GM21423 (cell line): ENCODE measurements around the gene VPS11.

Source experiments
- ATAC-seq: cut with Tn5 transposase; IDR thresholded peaks from one replicate; pipeline ENCODE4 v1.9.1; 2021; ENCODE audit warnings: mild to moderate bottlenecking, moderate library complexity; ENCODE audit not compliant: unreplicated experiment

The VPS11 gene

DNA sequence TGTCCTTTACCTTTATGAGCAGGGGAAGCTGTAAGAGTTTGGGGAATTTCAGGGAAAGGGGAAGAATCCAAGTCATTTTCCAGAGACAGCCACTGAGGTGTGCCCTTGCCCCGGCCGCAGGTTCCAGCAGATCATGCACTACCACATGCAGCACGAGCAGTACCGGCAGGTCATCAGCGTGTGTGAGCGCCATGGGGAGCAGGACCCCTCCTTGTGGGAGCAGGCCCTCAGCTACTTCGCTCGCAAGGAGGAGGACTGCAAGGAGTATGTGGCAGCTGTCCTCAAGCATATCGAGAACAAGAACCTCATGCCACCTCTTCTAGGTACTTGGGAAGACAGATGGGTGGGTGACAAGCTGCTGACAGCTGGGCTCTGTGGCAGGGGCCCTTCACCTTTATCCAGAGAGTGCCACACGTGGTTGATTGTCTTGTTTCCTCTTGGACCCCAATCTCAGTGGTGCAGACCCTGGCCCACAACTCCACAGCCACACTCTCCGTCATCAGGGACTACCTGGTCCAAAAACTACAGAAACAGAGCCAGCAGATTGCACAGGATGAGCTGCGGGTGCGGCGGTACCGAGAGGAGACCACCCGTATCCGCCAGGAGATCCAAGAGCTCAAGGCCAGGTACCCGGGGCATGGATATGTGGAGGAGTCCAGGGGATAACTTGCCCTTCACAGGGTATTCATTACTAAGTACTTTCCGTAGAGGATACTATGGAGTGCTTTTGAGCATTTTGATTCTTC lies 11.2 kb downstream of the VPS11 start:
- no peak for ATAC-seq

DNA sequence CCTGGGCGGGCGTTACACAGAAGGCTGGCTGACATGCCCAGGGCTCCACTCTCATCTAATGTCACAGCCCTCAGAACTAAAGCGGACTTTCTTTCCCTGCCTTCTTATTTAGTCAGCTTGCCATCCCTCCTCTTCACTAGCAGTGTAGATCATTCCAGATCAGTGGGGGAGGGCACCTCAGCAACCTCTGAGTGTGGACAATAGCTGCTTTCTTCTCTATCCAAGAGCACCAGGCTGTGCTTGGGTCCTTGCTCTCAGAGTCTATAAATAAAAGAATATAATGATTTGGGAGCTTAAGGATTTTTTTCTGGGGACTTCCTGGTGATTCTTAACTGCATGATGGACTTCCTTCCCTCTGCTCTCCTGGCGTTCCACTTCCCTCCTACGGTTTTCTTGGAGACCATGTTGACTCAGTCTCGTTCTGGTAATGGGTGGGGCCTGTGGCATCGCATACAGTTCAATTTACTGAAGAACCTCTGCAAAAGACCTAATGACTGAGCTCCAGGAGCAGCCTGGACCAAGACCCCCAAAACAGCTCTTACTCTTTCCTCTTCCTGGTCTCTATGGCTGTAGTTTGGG lies 14.2 kb downstream of the VPS11 start:
- ATAC-seq = no peak

DNA sequence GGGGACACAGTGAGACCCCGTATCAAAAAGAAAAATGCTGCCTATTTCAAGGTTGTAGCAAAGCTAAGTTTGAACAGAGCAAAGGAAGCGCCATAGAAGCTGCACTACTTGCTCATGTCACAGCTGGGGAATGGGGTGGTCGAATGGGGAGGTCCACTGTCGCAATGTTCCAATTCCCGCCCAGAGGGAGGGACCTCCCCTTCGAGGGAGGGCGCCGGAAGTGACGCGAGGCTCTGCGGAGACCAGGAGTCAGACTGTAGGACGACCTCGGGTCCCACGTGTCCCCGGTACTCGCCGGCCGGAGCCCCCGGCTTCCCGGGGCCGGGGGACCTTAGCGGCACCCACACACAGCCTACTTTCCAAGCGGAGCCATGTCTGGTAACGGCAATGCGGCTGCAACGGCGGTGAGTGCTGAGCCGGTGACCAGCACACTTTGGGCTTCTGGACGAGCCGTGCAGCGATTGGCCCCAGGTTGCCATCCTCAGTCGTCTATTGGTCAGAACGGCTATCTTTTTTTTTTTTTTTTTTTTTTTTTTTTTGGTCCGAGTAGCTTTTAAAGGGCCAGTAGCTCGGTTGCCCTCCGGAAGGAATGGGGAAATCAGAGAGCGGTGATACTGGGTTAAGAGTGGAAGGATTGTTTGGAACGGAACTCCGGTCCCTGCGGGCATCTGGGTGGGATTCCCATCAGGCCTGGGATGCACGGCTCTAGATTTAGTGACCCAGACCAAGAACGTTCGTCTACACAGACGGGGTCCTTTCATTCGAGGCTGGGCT lies 17.2 kb downstream of the VPS11 start, which contains the start of gene HMBS:
Gene HMBS, plus strand, starts transcription at position 219 of the 774 bp plus-strand sequence. Its CDS starts 153 bp downstream, at position 372.
- ATAC-seq = peak; percentile 86

DNA sequence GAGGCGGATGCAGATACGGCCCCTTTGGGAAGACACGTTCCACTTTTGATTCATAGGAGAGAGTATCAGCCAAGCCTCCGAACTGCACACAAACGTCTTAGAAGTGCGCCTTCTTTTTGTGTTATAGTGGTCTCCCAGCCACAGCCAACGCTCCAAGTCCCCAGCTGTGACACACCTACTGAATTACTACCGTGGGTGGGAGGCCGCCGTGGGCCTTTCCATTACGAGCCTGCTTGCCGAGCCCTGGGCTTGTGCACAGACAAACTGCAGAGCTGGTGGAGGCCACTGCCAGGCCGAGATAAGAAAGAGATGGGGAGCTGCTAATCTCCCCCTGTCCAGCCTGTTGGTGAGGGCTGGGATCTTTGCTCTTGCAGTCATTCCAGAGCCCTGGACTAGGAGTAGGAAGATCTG lies 17.8 kb downstream of the VPS11 start:
- peak; percentile 29 for ATAC-seq

DNA sequence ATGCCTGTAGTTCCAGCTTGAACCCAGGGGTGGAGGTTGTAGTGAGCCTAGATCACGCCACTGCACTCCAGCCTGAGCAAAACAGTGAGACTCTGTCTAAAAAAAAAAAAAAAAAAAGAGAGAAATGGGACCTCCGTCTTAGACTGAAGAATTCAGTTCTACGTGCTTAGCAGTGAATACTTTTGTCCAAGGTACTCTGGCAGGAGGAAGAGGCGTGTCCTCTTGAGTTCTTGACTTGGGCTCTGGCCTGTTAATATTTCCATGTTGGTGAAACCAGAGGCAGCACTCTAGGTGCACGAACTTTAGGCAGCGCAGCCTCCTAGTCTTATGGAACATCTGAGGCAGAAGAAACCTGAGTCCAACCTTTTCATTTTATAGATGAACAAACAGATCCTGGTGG lies 19.5 kb downstream of the VPS11 start:
- no peak for ATAC-seq

DNA sequence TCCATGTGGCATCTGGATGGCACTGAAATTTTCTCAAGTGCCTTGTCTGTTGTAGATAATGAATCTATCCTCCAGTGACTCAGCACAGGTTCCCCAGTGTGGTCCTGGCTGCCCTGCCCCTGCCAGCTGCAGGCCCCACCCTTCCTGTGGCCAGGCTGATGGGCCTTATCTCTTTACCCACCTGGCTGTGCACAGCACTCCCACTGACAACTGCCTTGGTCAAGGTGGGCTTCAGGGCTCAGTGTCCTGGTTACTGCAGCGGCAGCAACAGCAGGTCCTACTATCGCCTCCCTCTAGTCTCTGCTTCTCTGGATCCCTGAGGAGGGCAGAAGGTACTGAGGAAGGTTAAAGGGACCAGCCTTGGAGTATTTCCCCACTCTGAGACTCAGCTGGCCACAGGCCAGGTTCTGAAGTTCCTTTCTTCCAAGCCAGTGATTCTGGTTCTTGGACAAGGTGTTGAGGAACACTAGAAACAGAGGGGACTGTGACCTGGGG lies 20.2 kb downstream of the VPS11 start:
- no peak for ATAC-seq

DNA sequence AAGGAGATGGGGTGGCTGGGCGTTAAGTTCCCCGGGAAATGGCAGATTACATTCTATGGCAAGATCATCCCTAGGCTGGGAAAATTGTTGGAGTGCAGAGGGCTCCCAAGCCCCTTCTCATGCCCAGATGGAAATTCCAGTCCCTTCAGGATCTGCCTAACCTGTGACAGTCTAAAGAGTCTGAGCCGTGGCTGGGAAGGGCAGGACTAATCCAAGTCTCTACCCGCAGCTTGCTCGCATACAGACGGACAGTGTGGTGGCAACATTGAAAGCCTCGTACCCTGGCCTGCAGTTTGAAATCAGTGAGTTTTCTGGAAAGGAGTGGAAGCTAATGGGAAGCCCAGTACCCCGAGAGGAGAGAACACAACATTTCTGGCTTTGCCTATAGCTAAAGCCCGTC lies 20.8 kb downstream of the VPS11 start:
- ATAC-seq = no peak

DNA sequence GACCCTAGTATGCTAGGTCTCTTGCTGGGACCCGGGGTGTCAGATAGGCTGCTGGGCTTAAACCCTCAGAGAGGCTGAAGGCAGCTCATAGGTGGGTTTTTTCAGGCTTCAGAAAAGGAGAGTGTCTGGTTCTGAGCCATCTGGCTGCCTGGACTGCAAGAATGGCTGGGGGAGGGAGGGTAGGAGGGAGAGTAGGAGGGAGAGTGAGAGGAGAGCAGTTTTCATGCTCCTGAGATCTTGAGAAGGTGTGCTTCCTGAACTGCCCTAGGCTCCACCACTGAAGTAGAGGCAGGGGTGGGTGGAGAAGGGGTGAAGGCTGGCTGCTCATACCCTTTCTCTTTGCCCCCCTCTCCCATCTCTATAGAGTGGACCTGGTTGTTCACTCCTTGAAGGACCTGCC lies 21.7 kb downstream of the VPS11 start:
- no peak for ATAC-seq

DNA sequence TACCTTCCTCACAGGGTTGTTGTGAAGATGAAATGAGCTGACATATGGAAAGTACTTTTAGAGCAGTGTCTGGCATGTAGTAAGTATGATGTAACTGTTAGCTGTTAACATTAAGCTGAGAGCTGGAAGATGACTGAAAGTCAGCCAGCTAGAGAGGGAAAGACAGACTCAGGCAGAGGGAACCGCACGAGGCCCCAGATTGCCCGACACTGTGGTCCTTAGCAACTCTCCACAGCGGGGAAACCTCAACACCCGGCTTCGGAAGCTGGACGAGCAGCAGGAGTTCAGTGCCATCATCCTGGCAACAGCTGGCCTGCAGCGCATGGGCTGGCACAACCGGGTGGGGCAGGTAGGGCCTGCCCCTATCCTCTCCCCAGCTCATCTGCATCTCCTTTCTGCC lies 23.6 kb downstream of the VPS11 start:
- no peak for ATAC-seq

DNA sequence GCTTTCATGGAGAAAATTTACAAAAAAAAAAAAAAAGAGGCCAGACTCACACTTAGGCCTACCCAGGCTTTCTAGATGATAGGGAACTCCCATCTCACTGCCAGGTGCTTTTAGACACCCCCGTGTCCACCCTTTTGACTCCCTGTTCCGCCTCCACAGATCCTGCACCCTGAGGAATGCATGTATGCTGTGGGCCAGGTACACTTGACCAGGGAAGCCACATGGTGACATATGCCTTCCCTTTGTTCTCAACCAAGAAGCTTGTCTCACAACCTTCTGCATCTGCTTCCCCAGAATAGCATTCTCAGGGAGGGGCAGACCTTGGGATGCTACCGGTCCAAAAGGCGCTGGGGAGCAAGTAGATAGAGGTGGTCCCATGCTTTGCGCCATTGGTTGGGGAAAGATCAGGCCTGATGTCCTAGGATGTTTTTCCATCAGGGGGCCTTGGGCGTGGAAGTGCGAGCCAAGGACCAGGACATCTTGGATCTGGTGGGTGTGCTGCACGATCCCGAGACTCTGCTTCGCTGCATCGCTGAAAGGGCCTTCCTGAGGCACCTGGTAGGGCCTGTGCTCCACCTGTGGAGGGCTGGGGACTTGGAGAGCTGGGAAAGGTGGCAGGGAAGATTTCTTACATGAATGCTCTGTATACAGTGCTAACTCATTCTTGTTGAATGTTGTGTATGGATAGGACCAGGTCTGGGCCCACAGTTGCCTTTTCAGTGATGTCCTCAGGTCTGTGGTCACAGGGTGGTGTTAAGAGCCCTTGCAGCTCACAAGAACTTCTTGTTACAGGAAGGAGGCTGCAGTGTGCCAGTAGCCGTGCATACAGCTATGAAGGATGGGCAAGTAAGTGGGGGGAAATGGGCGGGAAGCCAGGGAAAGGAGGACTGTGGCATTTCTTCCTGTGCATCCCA lies 24.6 kb downstream of the VPS11 start:
- no peak for ATAC-seq

DNA sequence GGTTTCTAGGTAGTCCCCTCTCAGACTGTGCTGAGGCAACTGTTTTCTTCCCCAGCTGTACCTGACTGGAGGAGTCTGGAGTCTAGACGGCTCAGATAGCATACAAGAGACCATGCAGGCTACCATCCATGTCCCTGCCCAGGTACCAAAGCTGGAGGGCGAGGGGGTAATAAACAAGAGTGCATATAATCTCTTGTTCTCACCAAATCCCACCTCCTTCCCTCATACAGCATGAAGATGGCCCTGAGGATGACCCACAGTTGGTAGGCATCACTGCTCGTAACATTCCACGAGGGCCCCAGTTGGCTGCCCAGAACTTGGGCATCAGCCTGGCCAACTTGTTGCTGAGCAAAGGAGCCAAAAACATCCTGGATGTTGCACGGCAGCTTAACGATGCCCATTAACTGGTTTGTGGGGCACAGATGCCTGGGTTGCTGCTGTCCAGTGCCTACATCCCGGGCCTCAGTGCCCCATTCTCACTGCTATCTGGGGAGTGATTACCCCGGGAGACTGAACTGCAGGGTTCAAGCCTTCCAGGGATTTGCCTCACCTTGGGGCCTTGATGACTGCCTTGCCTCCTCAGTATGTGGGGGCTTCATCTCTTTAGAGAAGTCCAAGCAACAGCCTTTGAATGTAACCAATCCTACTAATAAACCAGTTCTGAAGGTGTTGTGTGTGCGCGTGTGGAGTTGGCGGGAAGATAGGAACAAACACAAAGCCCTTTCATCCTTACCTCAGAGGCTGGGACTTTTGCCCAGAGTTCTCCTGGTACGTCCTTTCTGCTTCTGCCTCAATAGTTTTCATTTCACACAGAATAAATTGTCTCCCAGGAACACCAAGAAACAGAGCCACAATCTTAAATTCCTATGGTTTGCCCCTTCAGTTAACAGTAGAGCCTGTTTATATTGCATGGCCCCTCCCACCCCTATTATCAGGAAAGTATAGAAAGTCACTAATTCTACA lies 25.5 kb downstream of the VPS11 start:
- ATAC-seq = no peak

DNA sequence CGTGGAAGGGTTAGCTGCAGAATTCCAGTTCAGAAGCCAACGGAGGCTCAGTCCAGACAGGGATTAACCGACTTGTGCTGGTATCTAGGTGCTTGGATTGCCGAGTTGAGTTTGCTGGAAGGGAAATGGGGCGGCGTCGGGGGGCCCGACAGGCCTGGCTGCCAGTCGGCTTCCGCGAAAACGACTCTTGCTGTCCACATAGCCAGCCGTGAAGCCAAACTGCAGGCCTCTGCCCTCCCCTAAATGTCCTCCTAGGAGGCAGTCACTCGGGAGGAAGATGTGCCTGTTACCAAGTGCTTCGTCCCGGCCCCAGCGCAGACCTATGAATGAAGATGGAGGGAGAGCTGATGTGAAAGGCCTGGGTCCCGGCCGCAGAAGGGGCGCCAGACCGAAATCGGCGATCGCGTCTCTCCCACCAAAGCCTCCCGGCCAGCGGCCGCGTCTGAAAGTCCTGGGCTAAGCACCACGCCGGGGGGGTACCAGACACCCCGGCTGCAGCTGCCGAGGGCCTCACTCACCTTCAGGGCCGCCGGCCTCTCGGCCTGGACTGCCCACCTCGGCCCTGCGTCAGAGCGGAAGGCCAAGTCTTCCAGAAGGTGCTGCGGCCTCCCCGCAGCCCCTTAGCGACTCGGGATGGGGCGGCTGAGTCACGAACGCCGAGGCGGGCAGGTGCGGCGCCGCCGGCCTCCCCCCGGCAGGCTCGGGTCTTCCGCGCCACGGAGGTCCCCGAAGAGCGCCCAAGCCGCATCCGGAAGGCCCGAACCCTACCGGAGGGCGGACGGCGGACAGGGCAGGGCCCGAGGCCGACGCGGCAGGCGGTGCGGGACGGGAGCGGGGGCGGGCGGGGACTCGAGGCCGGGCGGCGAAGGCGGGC lies 26.6 kb downstream of the VPS11 start:
- peak; percentile 6 for ATAC-seq

DNA sequence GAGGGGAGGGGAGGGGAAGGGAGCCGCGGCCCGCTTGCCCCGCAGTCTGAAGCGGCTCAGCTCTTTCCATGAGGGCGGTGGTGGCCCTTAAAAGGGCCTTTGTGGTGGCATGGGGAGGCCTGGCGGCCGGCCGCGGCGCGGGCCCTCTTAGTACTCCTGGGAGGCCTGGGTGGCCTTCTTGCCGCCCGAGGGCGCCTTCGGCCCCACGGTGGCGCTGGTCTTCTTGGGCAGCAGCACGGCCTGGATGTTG lies 27.1 kb downstream of the VPS11 start:
- peak; percentile 36 for ATAC-seq

DNA sequence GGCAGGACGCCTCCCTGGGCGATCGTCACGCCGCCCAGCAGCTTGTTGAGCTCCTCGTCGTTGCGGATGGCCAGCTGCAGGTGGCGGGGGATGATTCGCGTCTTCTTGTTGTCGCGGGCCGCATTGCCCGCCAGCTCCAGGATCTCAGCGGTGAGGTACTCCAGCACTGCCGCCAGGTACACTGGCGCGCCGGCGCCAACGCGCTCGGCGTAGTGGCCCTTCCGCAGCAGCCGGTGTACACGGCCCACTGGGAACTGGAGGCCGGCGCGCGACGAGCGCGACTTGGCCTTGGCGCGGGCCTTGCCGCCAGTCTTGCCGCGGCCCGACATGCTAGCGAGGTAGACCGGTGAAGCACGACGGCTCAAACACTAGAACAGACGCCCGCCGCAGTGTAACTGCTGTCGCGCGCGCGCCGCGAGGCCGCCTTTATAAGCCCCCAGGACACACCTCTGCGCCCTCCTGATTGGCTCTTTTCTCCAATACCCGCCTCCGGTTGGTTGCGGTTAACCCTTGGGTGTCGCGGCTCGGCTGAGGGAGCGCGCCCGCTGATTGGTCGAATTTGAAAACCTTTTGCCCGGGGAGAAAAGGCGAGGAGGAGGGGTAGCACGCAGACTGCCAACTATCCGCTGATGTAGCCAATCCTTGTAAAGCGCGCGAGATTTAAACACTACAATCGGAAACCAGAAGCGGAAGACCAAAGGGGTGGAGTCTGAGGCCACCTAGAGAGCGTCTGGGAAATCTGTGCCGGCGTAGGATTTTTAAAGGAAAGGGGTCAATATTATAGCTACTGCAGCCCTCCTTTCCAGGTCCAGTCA lies 27.7 kb downstream of the VPS11 start:
- ATAC-seq = peak; percentile 78

DNA sequence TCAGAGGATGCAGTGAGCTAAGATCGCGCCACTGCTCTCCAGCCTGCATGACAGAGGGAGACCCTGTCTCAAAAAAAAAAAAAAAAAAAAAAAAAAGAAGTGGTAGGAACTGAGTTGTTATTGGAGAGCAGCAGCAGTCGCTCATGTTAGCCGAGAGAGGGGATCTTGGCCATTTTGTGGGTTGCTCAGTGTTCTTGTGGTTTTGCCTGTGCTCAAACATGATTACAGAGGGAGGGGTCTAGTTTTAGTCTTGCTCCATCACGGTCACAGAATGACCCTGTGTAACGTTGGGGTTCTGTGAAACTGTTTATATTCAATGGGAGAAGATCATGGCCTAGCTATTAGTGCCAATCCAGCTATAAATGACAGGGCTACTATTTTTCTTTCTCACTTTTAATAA lies 32.1 kb downstream of the VPS11 start:
- ATAC-seq = no peak

DNA sequence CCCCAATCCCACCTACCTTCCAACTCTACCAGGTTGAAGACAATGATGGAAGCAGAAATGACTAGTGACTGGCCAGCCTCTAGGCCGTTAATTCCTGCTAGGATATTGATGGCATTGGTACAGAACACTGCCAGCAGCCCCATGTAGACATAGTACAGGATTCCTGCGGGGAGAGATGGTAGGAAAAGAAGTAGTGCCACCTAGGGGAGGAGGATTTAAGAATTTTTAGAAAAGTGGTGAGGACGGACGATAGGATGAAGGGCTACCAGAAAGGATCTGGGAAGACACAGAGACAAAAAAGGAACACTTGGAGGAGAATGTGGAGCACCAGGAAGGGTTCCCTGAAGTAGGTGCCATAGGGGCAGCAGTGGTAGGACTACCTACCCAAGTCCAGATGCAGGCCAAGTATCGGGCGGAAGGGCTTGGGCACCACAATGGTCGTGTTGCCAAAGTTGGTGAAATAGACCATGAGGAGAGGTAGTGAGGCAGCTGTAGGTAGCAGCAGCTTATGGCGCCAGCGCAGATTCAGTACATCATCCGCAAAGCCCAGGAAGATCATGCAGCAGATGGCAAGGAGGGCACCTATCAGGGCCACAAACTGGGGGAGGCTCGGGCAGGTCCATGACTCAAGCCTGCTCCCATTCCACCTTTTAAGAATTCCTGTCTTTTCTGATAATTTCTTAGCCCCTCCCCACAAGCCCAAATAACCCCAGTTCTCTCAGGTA lies 32.8 kb downstream of the VPS11 start:
- no peak for ATAC-seq

DNA sequence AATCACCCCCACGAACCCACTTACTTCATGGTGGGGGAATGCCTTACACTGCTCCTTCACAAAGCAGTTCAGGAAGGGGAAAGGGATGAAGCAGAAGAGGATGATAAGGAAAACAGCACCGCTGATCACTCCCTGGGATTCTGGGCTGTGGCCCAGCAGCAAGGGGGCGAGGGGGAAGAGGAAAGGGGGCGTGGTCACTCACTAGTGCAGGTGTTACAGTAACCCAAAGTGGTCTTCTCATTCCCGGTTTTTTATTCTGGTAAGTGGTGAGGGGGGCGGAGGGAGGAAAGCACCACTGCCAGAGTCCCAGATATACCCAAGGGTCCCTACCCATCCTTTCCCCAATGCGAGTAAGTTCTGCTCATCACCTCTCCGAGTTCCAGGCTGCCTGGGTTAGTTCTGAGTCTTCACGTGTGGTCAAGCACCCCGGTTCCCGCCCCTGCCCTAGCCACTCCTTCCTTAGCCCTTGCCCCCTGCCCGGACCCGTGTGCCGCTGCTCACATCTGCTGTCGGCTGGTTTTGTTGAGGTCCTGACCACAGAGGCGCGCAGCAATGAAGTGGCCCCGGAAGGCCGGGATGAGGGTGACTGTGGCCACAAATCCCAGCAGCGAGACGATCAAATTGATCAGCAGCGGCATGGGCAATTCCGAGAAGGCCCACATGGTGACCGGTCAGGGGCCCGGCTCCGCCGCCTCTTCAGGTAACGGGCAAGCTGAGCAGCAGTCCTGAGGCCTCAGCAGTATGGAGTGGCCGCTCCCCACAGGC lies 33.6 kb downstream of the VPS11 start:
- ATAC-seq = peak; percentile 16
